ENCODE data around the gene CFAP74.

Gene CFAP74

DNA sequence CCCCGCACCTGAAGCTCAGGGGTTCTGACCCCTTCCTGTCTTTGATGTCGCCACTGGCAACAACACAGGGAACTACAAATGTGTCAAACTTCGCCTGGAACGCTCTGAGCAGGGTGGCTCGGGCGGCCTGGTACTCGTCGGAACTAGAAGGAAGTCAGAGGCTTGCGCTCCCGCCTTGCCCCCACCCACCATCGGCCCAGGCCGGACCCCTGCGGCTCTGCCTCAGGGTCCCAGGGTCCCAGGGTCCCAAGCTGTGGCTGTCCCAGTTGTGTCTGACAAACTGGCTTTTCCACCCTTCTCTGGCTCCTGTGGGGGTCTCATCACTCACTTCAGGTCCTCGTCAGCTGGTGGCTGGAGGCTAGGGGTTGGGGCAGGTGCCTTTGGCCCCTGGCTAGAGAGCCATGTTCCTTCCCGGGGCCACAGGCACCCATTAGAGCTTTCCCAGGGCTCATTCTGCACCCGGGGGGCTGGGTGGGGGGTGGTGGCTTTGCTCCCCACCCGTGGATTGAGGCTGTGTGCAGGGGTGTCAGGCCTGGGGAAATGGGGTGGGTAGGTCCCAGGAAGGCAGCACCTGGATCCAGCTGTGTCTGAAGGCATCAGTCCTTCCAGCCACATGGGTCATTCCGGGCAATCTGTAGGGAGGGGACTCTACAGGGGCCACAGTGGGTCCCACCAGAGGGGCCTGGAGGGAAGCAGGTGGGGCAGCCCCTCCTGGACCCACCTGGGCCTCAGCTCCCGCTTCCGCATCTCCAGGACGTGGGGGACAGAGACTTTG is 76.5 kb downstream of the CFAP74 start:
- no peak for DNase-seq

DNA sequence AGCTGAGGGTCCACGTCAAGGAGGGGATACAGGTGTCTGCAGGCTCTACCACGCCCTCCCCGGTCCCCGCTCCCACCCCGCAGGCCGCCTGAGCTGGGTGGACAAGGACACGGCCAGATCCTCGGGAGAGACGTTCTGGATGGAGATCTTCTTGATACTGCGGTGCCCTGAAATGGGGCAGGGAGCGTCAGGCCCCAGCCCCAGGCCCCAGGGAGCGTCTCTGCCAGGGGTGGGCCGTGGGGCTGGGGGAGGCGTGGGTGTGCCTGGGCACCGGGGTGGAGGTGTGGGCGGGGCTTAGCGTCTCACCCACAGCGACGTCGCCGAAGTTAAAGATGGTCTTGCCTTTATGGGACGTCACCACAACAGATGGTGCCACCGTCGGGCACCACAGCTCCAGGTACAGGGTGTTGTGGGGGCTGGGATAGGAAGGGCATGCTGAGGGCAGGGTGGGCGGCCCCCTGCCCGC is 77.2 kb downstream of the CFAP74 start:
- DNase-seq = no peak

DNA sequence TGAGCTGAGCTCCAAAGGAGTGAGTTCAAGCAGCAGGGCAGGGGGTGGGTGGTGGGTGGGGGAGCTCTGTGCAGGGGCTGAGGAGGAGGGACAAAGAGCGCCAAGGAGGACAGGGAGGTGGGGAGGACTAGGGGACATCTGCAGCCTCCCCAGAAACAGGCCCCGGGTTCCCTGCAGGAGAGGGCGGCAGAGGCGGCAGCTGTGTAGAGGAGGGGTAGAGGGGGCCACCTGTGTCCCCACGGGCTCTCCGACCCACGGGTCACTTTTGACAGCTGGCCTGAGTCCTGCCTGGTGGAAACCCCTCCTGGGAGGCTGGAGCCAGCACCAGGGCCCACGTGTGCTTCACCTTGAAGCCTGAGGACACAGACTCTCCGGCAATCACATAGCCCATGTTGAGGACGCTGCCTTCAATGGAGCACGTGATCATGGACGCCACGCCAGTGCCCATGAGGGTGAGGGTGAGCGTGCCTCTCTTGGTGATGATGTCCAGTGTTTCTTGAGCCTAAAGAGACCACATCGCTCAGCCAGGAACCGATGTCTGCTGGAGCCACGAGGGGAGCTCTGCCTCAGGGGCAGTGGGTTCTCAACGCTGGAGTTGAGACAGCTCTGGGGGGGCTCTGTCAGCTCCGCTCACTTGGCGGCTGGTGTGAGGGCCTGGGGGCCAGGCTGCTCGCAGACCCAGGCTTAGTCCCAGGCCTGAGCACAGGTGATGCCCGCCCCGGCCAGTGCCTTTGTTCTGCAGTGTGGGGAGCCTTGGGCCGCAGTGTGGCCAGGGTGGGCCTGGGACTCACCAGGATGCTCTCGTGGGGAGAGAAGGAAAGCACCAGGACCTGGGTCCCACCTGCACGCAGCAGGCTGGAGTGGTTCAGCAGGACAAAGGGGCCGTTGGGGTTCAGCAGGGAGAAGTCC is 77.9 kb downstream of the CFAP74 start:
- DNase-seq = no peak

DNA sequence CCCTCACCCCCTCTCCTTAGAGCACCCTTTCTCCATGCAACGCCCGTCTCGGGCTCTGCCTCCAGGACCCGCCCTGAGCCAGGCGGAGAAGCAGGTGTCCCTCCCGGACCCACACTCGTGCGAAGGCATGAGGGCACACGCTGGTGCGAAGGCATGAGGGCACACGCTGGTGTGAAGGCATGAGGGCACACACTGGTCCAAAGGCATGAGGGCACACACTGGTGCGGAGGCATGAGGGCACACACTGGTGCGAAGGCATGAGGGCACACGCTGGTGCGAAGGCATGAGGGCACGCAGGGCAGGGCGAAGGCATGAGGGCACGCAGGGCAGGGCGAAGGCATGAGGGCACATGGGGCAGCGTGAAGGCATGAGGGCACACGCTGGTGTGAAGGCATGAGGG is 78.7 kb downstream of the CFAP74 start:
- no peak for DNase-seq

DNA sequence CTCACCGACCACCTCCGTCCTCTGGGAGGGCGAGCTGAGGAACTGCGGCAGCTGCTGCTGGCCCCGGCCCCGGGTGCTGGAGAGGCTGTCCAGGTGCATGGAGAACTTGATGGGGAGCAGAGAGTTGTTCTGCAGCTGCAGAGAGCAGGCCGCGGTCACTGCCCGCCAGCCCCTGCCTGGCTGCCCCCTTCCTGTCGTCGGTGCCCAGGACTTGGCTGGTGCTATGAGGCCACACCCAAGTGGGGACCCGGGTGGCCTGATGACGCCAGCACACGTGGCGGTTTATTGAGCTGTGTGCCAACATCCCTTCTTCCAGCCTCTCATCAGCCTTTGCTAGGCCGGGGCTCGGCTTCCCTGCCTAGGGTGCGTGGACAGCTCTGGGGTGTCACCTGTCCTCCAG is 79.2 kb downstream of the CFAP74 start:
- DNase-seq = no peak

DNA sequence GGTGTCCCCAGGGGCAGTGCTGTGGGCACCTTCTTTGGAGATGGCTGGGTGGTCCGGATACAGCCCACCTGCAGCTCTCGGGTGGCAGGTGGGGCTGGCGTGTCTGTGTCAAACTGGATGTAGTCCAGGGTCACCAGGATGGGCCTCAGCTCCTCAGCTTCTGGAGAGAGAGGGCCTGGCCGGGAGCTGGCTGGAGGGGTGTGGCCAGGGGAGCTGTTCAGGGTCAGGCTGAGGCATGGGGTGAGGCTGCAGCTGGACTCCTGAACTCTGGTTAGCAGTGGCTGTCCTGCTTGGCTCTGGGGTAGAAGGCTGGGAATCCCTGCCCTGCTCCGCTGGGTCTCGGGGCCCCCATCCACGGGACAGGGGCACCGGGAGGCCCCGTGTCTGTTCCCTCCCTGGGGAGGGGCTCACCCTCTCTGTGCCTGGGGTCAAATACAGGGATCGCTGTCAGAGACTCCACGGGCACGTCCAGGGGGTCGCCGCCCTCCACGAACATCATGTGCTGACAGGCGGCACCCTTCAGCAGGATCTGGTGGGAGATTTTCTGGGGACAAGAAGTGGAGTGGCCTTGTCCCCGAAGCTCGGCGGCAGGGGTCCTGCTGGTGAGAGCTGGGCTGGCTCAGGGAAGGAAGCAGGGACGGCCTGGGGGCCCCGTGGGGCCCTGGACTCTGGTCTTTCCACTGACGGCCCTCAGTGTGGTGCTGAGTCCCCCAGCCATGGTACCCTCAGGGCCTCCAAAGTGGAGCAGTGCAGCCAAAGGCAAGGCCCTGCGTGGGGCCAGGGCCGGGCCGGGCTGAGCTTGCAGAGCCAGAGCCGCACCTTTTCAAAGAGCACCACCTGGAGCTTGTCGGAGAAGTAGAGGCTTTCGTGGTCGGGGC is 80.4 kb downstream of the CFAP74 start:
- no peak for DNase-seq

DNA sequence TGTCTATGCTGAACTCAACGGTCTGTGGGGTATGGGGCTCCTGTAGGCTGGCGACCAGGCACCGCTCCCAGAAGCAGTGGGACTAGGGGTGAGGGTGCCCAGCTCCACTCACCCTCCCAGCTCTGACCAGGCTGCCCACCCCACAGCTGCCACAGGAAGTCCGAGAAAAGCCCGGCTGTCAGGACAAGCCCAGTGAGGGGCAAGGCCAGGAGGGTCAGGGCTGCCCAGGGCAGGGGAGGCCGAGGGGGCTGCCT is 81.0 kb downstream of the CFAP74 start:
- no peak for DNase-seq

DNA sequence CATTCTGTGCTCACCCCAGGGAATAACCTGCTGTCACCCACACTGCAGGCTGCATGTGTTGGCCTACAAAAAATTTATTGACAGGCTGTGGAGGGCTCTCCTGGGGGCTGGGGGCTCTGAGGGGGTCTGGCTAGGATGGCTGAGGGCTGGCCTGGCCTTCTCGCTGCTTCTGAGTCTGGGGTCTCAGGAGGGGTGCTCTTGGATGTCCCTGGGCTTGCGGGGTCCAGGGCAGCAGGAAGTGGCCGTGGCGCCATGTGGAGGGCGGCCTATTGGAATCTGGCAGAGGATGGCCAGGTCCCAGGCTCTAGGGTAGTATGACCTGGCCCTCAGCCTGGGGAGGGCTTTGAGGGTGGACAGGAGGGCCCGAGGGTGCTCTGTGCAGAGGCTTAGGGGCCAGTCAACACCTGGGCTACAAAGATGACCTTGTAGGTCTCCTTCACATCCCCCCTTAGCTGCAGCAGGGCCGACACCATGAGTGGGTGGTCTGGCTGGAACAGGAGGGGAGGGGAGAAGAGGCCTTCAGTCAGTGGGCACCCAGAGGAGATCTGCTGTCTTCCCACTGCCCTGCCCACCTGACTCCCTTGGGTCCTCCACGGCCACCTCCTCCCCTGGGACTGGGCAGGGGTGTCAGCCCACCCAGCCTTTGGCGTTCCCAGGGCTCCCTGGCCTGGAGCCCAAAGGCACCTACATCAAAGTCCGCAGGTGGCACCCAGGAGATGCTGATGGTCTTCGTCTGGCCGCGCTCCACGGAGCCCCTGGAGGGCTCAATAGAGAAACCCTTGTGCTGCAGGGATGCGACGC is 81.5 kb downstream of the CFAP74 start:
- no peak for DNase-seq

DNA sequence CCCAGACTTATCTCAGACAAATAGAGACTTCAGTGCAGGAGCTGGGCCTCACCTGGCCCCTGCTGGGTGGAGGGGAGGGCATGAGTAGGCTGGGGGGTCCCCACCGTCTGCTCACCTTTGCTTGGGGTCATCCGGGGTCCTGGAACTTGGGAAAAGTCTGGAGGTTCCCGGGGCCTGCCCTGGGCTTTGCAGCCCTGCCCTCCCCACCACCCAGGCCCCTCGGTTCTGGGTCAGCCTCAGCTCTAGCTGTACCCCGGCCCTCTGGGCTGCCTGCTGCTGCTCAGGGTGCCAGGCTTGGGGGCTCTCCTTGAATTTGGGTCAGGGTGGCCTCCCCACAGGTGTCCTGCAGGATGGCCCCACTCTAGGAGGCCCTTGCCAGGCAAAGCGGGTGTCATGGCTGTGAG is 82.1 kb downstream of the CFAP74 start:
- no peak for DNase-seq

DNA sequence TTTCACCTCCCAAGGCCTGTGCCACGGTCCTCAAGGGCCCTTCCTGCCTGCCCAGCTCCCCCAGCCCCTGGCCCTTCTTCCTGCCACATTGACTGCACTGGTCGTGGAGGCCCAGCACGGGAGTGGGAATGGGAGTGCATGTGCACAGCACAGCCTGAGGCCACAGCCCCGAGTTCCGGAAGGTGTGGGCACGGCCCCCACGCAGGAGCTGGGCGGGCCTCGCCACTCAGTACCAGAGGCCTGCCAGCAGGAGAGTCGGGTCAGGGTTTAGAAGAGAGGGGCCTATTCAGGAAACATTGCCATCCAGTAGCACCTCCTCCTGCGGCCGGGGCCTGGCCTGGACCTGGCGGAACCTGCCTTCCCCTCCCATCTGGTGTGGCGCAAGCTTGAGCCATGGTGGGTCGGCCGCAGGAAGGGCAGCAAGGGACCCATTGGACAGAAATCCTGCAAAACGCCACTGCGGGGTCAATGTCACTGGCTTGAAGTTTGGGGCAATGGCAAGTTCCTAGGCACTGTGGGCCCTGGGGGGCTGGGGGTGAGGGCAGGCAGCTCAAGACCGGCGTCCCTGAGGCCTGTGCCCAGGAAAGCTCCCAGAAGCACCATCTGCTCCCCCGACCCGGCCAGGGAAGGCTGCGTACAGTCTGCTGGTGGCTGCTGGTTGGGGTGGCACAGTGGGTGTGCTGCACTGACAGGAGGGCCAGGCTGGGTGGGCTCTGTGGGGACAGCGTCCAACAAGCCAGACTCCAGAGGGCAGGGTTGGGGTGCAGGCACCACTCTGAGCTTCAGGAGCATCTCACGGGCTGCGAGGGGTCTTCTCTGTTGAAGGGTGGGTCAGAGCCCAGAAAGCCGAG is 82.8 kb downstream of the CFAP74 start:
- no peak for DNase-seq

DNA sequence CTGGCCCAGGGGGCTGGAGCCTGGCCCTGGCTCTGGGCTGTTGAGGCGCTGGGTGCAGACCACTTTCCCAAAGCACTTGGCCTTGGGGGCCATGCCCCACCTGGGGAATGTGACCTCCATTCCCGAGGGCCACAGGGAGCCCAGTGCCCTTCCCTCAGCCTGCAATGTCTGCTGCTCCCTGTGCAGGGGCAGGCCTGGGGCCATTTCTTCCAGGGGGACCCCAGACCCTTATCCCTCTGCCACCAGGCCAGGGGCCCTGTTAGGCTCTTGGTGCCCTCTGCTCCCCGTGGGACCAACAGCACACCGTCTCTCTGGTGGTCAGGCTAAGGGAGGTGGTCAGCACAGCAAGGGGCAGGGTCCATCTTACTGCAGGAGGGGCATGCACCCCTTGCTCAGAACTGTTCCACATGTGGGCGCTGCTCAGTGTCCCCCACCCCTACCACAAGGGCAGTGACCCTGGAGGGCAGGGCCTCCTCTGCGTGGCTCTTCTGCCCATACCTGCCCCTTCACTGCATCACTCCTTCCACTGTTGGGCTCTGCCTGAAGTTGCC is 83.5 kb downstream of the CFAP74 start:
- DNase-seq = no peak

DNA sequence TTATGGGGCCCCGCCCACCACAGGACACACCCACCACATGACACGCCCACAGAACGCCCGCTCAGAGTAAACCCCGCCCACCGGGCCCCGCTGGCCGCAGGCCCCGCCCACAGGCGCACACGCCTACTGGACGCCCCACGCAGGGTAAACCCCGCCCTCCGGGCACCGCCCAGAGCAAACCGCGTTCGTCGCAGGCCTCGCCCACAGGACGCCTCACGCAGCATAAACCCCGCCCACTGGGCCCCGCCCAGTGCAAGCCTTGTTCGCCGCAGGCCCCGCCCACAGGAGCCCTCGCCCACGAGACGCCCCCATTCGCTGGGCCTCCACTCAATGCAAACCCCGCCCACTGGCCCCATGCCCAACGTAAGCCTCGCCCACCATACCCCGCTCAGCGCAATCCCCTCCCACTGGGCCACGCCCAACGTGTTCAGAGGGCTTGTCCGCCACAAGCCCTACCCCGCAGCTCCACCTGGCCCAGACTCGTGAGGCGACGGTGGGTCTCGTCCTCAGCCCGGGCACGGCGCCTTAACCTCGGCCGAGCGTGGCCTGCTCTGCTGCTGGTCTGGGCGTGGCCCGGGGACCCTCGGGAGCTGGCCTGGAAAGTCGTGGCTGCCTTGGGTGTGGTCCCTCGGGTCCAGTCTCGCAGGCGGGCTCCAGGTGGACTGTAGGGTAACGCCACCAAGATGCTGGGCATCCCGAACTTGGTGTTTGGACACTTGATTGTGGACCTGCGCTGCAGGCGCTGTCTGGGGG is 84.1 kb downstream of the CFAP74 start:
- peak; percentile 99 for DNase-seq

DNA sequence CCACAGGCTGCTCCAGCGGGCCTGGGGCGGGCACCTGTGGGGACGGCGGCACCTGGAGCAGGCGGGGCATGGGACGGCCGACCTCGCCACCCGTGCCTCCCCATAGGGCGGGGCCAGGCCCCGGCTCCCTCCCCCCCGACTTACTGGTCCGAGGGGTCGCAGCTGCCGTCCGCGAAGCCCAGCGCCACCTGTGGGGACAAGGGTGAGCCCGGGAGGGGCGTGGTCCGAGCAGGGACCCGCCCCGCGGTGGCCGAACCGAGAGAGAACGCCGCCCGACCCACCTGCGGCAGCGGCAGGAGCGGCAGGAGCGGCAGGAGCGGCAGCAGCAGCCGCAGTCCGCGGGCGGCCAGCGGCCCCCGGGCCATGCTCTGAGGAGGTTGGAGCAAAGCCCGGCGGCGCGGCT is 84.7 kb downstream of the CFAP74 start, which contains the start of gene TMEM52:
Gene TMEM52, minus strand, starts transcription at position 379 of the 403 bp plus-strand sequence. Its CDS starts 14 bp downstream, at position 365.
- DNase-seq = no peak

DNA sequence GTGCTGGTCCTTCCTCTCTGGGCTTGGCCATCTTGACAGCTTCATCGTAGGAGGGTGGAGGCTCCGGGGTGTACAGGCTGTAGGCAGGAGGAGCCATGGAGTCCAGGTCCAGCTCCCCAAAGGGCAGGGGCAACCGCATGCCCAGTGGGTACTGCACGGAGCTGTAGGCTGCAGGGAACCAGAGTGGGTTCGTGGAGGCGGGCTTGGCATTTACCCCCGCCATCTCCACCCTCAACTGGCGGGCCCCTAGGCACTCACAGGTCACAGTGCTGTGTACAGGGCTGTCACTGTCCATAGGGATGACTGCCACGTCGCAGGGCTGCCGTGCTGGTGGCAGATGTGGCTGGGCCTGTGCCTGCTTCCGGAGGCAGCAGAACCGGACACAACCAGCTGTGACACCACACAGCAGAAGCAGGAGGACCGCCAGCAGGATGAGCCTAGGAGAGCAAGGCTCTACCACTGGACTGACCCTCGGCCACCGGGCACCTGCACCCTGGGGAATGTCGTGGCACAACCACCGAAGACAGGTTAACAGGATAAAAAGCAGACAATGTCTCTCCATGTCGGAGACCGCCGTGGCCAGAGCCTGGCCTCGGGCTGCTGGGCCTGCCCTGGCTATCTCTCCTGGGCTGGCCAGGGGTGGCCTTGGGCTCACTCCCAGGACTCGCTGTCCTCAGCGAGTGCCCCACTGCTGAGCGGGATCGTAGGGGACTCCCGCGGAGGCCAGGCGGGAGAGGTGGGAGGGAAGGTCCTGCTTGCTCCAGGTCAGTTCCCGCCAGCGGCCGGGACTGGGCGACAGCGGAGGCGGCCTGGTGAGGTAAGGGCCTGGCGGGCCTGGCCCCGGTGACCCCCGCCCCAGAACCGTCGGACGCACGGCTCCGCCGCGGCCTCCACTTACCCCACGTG is 85.3 kb downstream of the CFAP74 start:
- peak; percentile 43 for DNase-seq

DNA sequence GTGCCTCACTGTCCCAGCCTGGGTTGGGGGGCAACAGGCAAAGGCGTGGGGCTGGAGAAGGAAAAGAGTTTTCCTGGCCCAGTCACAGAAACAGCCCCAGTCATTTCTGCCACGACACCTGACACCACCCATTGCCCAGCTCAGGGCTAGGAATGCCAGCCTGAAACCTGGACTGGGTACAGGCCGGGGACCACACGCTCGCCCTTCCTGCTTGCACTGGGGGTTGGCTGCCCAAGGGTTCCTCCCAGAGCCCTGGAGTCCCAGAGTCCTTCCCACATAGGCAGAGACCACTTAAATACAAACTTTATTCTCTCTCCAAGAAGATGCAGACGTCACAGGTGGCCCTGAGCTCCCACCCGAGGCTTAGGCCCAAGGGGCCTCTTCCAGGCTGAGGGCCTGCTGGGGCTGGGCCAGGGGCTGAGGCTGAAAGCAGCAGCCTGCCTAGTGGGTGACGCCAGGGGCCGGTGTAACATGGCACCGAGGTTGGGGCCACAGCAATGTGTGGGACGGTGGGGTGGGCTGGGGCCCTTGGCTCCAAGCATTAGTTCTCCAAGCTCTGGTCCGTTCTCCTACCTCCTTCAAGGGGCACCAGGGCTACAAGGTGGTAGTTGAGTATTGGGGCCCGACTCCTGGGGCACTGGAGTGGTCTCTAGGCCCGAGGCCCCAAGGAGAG is 86.1 kb downstream of the CFAP74 start:
- no peak for DNase-seq

DNA sequence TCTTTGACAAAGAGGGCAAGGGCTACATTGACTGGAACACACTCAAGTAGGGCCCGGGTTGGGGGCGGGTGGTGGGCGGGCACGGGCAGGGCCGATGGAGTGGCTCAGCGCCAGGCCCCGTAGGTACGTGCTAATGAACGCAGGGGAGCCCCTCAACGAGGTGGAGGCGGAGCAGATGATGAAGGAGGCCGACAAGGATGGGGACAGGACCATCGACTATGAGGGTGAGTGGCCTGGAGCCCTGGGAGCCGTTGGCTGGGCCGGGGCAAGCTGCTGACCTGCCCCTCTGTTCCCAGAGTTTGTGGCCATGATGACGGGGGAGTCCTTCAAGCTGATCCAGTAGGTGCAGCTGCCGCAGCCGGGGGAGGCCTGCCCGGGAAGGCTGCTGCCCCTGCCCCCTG is 86.7 kb downstream of the CFAP74 start:
- DNase-seq = no peak

DNA sequence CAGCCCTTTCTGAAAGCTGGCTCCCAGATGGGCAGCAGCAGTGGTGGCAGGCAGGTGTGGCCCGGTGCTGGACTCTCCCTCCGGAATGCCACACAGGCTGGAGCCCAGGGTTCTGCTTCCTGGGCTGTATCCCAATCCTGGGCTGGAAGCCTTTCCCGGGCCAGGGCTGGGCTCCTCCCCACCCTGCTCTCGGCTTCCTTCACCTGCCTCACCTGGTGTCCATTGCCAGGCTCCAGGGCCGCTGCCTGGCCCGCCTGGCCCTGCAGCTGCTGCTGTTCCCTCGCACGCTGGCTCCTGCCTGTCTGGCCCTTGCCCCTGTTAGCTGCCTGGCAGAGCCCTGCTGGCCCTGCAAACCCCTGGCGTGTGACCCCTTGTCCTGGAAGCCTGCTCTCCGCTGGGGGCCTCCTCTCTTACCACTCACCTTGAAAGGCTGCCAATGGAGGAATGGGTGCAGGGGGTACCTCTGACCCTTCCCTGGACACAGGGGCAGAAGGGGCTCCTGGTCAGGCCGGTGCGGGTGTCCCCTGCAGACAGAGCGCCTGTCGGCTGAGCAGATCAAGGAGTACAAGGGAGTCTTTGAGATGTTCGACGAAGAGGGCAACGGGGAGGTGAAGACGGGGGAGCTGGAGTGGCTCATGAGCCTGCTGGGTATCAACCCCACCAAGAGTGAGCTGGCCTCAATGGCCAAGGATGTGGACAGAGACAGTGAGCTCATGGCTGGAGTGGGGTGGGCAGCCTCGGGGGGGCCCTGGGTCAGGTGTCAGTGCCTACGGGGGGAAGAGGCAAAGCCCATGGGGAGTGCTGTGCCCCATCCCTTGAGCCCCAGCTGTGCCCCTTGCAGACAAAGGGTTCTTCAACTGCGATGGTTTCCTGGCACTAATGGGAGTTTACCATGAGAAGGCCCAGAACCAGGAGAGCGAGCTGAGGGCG is 87.4 kb downstream of the CFAP74 start:
- no peak for DNase-seq

Measured in activated CD4-positive, CD25-positive, alpha-beta regulatory T cell treated with anti-CD3 and anti-CD28 coated beads, Interleukin-2, amount 50 U/mL, for 72 hours (primary cell).